NOMO-1 treated with DMSO at 0.1 percent for 48 hours (cell line): Measurements from ENCODE around the gene GALNT7.

Source experiments
- DNase-seq: peaks from one replicate; lab custom pipeline; 2025; ENCODE audit not compliant: unreplicated experiment; lab: John Stamatoyannopoulos, UW

The GALNT7 gene

DNA sequence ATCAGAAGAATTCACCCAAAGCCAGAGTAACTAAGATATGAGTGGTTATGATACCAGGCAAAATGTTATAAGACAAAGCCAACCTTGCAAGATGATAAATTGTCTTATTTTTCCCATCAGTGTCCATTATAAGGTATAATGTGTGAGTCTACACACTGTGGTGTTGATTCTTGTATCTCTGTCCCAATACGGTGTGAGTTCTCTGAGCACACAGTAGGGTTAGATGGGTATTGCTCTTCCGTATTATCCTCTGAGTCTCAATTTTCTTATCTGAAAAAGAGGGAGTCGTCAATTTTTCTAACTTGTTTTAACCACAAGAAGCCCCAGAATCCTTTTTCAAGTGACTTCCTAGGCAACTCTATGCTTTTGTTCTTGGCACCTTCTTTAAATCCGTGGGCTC, 95.6 kb downstream of the GALNT7 start:
- no peak for DNase-seq

DNA sequence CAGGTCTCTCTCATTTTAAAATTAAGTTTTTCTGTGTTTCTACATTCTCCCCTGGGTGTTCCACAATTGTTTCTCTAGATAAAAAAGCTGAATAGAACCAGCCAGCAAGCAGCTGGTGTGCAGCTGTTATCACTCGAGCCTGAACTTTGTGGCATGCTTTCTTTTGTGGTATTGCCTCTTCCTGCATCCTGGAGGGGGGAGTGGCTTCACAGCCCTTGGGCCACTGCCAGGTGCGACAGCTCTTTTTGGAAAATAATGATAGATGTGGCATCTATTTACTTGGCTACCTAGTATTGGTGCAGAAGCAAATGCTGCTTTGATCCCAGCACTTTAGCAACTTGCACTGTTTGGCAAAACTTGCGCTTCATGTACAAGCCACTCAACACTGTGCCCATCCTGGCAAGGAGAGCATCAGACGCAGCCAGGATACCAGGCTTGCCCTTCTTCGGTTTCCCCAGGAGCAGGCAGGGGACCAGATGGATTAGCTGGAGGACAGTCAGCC, 96.1 kb downstream of the GALNT7 start:
- DNase-seq = no peak

DNA sequence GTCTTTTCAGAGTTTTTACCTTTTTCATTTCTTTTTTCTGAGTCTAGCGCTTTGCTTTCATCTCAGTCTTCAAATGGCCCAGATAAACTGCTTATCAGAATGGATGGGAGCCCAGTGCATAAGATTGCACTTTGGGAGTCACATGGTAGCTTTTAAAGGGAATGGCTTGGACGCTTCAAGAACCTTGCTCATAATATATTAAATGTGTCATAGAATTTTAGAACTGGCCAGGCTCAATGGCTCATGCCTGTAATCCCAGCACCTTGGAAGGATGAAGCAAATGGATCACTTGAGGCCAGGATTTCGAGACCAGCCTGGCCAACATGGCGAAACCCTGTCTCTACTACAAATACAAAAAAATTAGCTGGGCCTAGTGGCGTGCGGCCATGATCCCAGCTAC, 97.1 kb downstream of the GALNT7 start:
- no peak for DNase-seq

DNA sequence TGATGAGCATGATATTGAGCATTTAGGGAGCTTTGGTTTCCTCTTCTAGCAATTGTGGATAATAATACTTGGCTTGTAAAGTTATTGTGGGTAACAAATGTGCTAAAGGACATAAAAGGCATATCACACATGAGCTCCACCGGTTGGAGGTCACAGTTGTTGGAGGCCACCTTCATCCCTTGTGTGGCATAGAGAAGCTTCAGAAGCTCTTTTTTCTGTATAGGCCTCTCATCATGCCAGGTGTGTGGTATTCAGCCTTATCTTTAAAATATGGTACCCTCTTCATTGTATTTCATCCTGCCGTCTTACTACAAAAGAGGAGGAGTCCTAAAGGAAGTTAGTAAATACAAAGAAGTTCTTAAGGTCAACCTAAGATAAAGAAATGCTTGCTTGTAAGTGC, 99.1 kb downstream of the GALNT7 start:
- no peak for DNase-seq

DNA sequence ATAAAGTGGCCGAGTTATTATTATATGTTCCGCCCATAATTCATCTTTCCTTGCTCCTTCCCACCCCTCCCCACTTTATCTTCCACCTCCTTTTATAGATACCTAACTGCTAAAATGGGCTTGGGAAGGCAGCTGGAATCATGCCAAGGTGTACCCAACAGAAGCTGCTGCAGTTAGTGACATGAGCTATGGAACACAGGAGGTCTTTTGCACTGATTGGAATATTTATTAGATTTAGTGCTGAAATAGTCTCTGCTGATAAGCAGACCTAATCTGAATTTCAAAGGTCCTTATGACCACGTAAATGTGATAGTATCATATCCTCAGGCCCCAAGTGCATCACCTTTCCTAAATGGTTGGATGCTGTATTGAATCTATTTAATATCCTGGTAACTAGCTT, 100.7 kb downstream of the GALNT7 start:
- no peak for DNase-seq

DNA sequence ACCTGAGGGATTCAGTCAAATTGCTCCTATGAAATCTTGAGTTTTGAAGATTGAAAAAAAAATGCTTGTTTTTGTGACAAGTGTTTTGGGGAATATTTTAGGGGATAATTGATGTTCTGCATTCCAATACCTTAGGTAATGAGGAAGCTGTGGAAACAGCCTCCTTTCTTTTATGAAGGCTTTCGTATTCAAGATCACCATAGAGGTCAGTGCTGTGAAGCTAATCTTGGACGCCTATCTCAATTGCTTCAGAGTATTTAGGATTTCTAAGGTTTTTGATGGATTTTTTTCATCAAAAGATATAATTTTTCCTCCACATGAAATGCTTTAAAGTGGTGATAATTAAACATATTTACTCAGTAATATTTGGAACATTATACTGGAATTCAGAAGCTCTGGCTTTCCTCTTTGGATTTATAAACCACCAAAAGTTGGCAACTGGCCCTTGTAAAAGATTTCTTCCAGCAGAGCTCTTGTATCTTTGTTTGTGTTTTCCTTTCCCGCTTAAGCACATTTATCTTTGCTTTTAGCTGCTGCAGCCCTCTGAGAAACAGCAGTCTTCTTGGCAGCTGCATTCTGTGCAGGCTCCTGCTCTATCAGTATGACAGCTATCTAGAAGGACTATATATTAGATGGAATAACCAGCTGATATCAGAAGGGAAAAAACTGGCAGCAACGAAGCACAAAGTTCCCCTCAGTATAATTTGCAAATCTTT, 101.9 kb downstream of the GALNT7 start:
- no peak for DNase-seq

DNA sequence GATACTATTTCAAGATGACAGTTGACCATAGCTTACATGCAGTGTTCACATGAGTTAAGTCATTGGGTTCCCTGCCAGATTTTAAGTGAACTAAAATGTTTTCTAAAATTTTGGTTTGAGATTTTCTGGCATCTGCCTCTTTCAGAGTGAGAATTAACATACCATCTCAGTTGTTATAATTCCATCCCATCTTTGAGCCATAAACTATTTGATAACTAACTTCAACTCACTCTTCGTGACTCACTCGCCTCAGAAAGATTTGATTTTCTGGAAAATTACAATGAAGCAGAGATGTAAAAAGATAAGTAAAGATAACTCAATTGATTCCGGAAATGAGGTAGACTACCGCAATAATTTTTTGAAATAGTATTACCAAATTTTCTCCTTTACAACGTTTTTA, 103.7 kb downstream of the GALNT7 start:
- no peak for DNase-seq

DNA sequence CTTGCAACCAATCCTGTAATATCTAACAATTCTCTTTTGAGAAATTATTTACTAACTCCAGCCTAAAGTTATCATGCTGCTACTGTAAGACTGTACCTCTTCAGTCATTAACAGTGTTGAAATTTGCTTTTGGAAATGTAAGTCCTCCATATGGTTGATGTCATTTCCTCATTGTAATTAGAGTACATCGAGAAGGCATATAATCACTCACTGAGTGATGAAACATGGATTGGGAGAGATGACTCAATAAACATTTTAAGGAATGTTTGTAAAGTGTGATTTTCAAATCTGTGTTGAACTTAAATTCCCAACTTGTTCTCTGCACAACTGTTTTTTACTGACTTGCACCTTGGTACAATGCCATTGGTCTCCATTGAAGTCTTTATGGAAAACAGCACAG, 104.4 kb downstream of the GALNT7 start:
- no peak for DNase-seq

DNA sequence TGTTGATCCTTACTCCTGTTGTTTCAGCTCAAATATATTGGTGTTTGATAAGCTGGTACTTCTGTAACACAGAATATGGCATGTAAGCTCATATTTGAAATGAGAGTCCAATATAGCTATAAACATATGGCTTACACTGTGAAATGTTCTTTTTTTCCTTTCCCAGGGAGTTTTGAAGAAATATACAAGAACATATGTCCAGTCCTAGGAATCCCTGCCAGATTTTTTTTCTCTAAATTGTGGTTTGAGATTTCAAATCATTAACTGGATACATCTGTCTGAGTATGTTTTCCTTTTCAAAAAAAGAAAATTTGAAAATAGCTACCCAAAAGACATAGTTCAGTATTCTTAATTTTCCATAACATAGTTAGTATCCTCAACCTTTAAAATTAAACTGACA, 105.3 kb downstream of the GALNT7 start:
- no peak for DNase-seq

GRCh38 chr4:173274744-173275143, 106.1 kb downstream of the GALNT7 start:
- DNase-seq = no peak

- DNase-seq = no peak
These were observed 106.5 kb downstream of the GALNT7 start for GRCh38 chr4:173275150-173275549.

DNA sequence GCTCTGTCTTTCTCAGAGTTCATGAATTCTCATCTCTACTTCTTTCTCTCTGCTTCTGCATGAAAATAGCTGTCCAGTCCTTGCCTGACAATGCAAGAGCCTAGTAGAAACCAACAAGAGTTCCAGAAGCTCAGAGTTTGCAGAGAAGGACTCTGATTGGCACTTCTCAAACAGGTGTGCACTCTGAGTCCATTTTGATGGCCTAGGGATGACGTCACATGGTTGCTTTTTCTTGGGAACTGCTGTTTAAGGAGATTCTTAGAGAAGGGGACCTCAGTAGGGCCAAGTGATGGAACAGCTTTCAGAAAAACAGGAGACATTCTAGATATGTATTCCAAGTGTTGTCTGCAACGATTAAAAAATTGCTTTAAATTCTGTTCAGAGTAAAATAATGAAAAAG, 108.7 kb downstream of the GALNT7 start:
- DNase-seq = no peak

DNA sequence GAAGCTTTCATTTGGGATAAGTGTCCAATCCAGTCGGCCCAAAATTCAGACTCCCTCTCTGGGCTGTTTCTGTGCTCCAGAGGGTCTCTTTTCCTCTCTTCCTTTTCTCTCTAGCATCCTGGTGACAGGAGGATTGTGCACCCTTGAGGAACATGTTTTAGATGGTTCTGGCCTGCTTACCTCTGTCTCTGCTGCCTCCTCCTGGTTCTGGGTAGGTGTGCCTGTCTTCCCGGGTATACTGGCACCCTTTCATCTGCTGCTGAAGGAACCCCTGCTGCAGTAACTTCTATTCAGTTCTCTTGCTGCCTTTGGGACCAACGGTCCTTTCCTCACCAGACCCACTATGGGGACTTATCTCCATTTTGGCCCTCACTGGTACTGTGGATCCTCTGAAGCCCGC, 112.4 kb downstream of the GALNT7 start:
- DNase-seq = peak; percentile 15

DNA sequence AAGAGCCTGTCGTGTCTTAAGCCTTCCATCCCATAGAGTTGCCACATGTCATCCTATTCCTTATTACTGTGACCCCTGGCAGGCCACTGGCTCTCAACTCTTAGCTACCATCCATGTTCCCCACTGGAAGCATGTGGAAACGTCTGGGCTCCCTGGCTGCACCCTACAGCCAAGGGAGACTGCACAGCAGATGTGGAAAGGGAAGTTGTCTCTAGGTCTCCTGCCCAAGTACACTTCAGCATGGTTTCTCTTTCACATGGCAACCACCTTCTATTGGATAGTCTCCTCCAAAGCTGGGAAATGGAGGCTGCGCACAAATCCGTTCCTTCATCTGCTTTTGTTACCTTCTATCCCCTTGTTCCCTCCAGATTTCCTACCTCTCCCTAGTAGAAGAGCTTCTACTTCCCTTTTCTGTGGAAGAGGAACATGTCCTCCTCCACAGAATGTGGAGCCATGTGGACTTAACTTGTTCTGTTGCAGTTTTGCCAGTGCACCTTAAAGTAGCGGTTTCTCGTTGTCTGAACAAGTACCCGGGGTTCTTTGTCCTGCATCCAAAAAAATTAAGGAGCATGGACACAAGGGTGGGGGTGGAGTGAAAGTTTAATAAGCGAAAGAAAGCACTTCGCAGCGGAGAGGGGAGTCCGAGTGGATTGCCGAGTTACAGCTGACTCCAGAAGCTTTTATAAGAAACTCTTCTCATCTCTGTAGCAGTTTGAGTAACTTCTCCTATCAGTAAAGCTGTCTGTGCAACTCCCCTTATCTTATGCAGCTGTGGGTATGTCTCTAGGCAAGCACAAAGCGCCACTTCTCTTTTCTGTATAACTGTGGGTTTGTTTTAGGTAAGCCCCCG, 113.0 kb downstream of the GALNT7 start:
- DNase-seq = peak; percentile 83

DNA sequence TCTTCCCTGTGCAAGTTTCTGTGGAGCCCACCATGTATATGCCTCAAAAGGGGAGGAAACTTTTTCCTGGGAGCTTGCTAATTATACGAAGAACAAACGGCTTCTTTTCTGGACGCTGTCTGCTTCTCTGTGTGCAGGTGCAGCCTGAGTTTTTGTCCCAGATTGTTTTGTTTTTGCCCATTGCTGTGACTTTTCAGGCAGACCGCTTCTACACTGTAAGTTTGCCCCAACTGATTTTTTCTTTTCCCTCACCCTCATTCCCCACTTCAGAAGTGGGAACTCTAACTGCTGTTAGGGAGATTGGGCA, 113.6 kb downstream of the GALNT7 start:
- DNase-seq = no peak

DNA sequence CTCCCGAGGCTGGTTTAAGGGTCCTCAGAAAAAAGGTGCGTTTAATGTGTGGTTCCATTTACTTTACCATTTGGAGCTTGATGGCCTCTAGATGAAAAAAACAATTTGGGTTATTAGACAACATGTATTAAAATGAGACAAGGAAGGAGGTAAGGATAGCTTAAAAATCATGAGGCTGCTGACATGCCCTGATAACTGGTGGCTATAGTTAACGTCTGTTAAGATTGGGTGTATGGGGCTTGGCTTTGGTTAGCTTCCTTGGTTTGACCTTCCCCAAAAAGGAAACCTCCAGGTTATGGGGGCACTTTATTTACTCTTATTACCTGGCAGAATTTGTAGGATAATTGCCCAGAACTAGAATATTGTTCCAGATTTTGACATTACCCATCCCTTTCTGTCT, 114.0 kb downstream of the GALNT7 start:
- DNase-seq = no peak

DNA sequence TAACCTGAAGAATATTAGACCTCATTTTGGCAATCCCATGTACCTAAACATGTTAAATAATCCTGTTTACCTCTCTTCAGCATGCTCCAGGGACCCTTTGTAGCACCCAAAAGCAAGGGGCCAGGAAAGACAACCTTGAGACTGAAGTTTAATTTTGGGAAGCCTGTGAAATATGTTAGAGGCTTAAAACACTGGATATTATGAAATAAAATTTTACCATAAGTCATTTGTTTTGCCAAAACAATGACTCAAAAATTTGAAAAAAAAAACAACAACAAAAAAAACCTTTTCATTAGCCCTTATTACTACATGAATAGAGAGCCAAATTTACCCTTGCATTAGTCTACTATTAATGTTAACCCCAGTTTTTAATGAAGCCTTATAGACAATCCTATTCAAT, 115.9 kb downstream of the GALNT7 start:
- no peak for DNase-seq

- no peak for DNase-seq
These were observed 118.9 kb downstream of the GALNT7 start for GRCh38 chr4:173287486-173287885.

DNA sequence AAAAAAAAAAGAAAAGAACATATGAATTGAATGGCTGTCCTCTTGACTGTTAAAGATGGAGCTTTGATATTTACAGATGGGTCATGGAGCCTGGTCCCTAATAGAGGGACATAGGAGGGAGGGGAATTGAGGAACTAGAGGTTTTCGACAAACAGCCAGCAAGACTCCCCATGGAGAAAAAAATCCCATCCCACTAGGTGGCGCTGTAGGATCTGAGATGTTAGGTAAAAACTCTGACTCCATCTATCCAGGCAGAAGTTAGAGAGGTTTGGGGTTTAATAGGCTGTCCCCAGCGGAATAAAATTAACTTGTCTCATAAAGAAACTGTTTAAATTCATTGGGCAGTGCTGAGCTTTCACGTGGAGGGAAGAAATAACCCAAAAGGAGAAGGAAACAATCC, 119.7 kb downstream of the GALNT7 start:
- peak; percentile 40 for DNase-seq

DNA sequence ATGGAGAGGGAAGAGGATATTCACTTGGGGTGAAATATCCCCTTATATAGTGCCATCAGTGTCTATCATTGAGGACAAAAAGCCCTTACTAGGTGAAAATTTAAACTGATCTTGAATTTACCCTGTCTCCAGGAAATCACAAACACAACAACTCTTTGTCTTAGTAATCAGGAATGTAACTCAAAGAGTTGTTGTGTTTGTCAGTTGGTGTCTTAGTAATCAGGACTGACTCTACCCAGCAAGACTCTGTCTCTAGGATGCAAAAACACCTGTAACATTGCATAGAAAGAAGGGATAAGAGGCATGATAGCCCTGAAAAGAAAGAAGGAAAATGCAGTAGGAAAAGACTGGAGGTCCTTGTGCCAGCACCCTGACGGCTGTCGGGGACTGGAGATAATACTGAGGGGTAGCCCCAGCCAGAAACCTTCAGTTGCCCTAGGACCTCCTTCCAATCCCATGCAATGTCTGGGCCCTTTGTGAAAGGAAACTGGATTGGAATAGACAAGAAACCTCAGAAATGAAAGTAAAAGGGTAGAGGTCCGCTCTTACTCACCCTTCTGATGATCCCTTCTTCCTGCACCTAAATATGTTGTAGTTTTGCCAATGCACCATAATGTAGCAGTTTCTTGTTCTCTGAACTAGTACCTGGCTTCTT, 120.2 kb downstream of the GALNT7 start:
- no peak for DNase-seq

DNA sequence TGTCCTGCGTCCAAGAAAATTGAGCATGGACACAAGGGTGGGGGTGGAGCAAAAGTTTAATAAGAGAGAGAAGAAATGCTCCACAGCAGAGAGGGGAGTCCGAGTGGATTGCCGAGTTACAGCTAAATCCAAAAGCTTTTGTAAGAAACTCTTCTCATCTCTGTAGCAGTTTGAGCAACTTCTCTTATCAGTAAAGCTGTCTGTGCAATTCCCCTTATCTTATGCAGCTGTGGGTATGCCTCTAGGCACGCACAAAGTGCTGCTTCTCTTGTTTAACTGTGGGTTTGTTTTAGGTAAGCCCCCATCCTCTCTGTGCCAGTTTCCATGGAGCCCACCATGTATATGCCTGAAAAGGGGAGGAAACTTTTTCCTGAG, 120.7 kb downstream of the GALNT7 start:
- DNase-seq = no peak

DNA sequence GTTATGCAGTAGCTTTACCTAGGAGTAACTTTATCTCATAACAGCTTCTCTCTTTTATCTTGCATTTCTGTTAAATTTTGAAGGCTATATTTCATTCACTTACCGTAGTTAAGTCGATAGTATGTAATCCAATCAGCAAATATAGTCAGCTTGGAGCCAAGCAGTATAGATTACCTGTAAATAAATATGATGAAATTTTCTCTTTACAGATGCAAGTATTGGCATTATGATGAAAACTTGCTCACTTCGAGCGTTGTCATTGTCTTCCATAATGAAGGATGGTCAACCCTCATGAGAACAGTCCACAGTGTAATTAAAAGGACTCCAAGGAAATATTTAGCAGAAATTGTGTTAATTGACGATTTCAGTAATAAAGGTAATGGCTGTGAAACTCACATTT, 123.3 kb downstream of the GALNT7 start:
- DNase-seq = no peak
